ENCODE measurements around the gene APOE. TPM values are rescaled to one million over a fixed set of nuclear protein-coding genes. Genes with fewer than 3 reads are reported as not detected.

The APOE gene
- total and polyA plus RNA-seq, 9 of the 15 experiments (the other 6 are each of a cell fraction or from before 2014, with no cell fraction given), result 0.14 to 180 (median 58.1) TPM; not detected in 1

- TF ChIP-seq TRIM25 (IDR thresholded peaks at IDR 0.05; ENCODE audit: borderline replicate concordance) (no peak), HMGXB4 (CRISPR knock-in tag; IDR thresholded peaks at IDR 0.05) (peak; percentile 91), NONO (IDR thresholded peaks at IDR 0.05; ENCODE audit: low read depth in 2 of 2, low read length in 1 of 2) (peak in 1 of 2 experiments; percentile 67; a peak in 1 of 4 replicates), KLF10 (CRISPR knock-in tag; IDR thresholded peaks at IDR 0.05) (no peak), ZNF197 (CRISPR knock-in tag; IDR thresholded peaks at IDR 0.05; ENCODE audit: low read depth) (no peak), NKRF (IDR thresholded peaks at IDR 0.05; ENCODE audit: borderline replicate concordance) (peak; percentile 65; the same call in 1 of the 2 replicates), ZNF444 (CRISPR knock-in tag; IDR thresholded peaks at IDR 0.05) (no peak), C11orf30 (IDR thresholded peaks at IDR 0.05; ENCODE audit: low read depth) (peak; percentile 83), ZNF274 (IDR thresholded peaks at IDR 0.05; ENCODE audit: borderline replicate concordance, low read depth, low read length) (no peak), RBFOX2 (IDR thresholded peaks at IDR 0.05; ENCODE audit: low read depth, low read length) (peak; percentile 95), POLR3A (IDR thresholded peaks at IDR 0.05; ENCODE audit: borderline replicate concordance, extremely low read depth, insufficient read depth, insufficient read length) (no peak), TBL1XR1 (IDR thresholded peaks at IDR 0.05; ENCODE audit: low read length in 2 of 2) (0 out of 4 replicates have a peak, but pooled peaks of 1 of the 2 experiments have one; percentile 56), ZNF282 (CRISPR knock-in tag; IDR thresholded peaks at IDR 0.05) (0 out of 2 replicates have a peak, but pooled peaks have one; percentile 35), MIER1 (IDR thresholded peaks at IDR 0.05; ENCODE audit: low read depth) (no peak), ZFX (CRISPR knock-in tag; IDR thresholded peaks at IDR 0.05) (peak; percentile 51; the same call in 1 of the 2 replicates), DMBX1 (CRISPR knock-in tag; IDR thresholded peaks at IDR 0.05; ENCODE audit: borderline replicate concordance) (no peak), HEY1 (CRISPR knock-in tag; IDR thresholded peaks at IDR 0.05; ENCODE audit: borderline replicate concordance) (no peak), ZBTB7A (IDR thresholded peaks at IDR 0.05; ENCODE audit: borderline replicate concordance, control insufficient read depth, low read depth, low read length) (peak; percentile 49; the same call in 1 of the 2 replicates)
- TF ChIP-seq, protein P1, sequence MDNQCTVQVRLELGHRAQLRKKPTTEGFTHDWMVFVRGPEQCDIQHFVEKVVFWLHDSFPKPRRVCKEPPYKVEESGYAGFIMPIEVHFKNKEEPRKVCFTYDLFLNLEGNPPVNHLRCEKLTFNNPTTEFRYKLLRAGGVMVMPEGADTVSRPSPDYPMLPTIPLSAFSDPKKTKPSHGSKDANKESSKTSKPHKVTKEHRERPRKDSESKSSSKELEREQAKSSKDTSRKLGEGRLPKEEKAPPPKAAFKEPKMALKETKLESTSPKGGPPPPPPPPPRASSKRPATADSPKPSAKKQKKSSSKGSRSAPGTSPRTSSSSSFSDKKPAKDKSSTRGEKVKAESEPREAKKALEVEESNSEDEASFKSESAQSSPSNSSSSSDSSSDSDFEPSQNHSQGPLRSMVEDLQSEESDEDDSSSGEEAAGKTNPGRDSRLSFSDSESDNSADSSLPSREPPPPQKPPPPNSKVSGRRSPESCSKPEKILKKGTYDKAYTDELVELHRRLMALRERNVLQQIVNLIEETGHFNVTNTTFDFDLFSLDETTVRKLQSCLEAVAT (IDR thresholded peaks at IDR 0.05), result peak in 1 of 2 experiments; percentile 95; a peak in 2 of 4 replicates
Measured at GRCh38 chr19:44891016-44891882, 14.3 kb upstream of the APOE start, which contains the start of gene TOMM40 (continued).
